HFFc6 (cell line): ENCODE results near the gene TBX15. TPM values are rescaled to one million over a fixed set of nuclear protein-coding genes. Genes with fewer than 3 reads are reported as not detected.

Source experiments
- DNase-seq: peaks from one replicate; pipeline ENCODE4 v3.0.0-alpha.2; 2018
- H3K27ac Mint-ChIP-seq: 2 replicates; pipeline ENCODE4 v1.8.0; 2020; ENCODE audit warnings: mild to moderate bottlenecking, mixed read lengths
- H3K27me3 Mint-ChIP-seq: 2 replicates; pipeline ENCODE4 v1.8.0; 2021; ENCODE audit warnings: mild to moderate bottlenecking, moderate library complexity, mixed read lengths; ENCODE audit not compliant: insufficient read depth
- H3K36me3 Mint-ChIP-seq: 2 replicates; pipeline ENCODE4 v1.8.0; 2021; ENCODE audit warnings: low read depth, mixed read lengths
- H3K4me1 Mint-ChIP-seq: 2 replicates; pipeline ENCODE4 v1.8.0; 2020; ENCODE audit warnings: low read depth, mixed read lengths
- H3K4me3 Mint-ChIP-seq: 2 replicates; pipeline ENCODE4 v1.8.0; 2020; ENCODE audit warnings: mild to moderate bottlenecking, moderate library complexity, mixed read lengths
- H3K9me3 Mint-ChIP-seq: 2 replicates; pipeline ENCODE4 v1.8.0; 2020; ENCODE audit warnings: mild to moderate bottlenecking, mixed read lengths
- CTCF ChIP-seq: fragments of 200-600 bp; sonication (generic); IDR thresholded peaks from 2 replicates; pipeline ENCODE4 v1.5.0; 2021; ENCODE audit warnings: antibody characterized with exemption, mild to moderate bottlenecking
- total RNA-seq, 6 experiments: library from RNA; stranded (reverse); fragmentation: NEBNext Ultra II Directional; extraction: Animal tissue kit (Norgen Biotek cat#: 25700); gene quantifications; 2 replicates in 1 of 6; 3 replicates in 5 of 6; pipeline ENCODE4 v1.2.3, GENCODE V29; 2021

The TBX15 gene
- total RNA-seq, 6 experiments from 2014 or later: 5.3 to 12.2 (median 10.0) TPM

- Mint-ChIP-seq H3K4me3 (no peak overlapping the region), H3K27ac (no peak overlapping the region), H3K9me3 (no peaks in the 10 kb centered on the region), H3K4me1 (peaks cover 11% of the 10 kb centered on the region), H3K36me3 (no peaks in the 10 kb centered on the region; the same call in 1 of the 2 replicates), H3K27me3 (peaks cover 20% of the 10 kb centered on the region)
- no peak for DNase-seq
- TF ChIP-seq CTCF: no peak
Observed at GRCh38 chr1:118995312-118996016, 7.3 kb upstream of the TBX15 start.

GRCh38 chr1:118993700-118994026 lies 5.5 kb upstream of the TBX15 start:
- H3K4me3 Mint-ChIP-seq: no peak overlapping the region
- no peak for TF ChIP-seq CTCF
- peaks cover 12% of the 10 kb centered on the region for H3K4me1 Mint-ChIP-seq
- no peak overlapping the region for H3K27ac Mint-ChIP-seq
- no peaks in the 10 kb centered on the region for H3K9me3 Mint-ChIP-seq
- peaks cover 15% of the 10 kb centered on the region for H3K27me3 Mint-ChIP-seq
- DNase-seq: no peak
- H3K36me3 Mint-ChIP-seq: no peaks in the 10 kb centered on the region; the same call in 1 of the 2 replicates

DNA sequence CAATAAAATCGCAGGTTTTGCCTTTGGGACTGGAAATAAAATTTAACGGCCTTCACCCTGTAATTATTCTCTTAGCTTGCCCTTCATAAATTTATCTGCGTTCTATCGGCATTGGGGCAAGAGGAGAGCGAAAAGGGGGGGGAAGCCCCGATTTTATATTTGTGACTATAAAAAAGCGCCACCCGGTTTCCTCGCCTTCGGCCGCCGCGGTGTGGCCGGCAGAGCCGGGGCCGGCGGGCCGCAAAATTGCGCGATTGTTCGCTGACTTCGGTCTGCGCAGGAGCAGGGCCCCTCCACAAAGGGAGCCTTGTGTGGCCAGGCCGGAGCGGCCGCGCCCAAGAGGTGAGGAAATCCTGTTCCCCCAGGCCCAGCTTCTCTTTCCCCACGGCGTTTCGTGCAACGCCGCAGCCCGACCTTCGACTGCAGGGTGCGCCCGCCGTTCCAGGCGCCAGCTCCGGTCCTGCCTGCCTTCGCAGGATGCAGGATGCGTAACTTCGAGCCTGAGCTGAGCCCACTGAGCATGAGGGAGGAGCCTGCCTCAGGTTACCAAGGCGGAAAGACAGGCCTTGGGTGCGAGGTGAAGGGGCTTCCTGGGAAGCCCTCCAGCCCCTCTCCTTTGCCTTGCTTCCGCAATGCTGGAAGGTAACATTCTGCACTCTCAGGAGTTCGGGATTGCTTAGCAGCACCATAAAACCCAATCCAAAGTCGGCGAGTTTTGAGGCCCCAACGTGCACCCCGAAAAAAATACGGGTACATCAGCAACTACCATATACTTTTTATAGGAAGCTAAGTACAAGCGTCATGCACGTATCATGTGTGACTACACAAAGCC lies 4.9 kb upstream of the TBX15 start:
- DNase-seq: no peak
- TF ChIP-seq CTCF: no peak
- Mint-ChIP-seq H3K27me3 (peaks cover 14% of the 10 kb centered on the region), H3K4me3 (no peak overlapping the region), H3K27ac (no peak overlapping the region), H3K9me3 (no peaks in the 10 kb centered on the region), H3K4me1 (peaks cover 14% of the 10 kb centered on the region), H3K36me3 (no peaks in the 10 kb centered on the region; the same call in 1 of the 2 replicates)

DNA sequence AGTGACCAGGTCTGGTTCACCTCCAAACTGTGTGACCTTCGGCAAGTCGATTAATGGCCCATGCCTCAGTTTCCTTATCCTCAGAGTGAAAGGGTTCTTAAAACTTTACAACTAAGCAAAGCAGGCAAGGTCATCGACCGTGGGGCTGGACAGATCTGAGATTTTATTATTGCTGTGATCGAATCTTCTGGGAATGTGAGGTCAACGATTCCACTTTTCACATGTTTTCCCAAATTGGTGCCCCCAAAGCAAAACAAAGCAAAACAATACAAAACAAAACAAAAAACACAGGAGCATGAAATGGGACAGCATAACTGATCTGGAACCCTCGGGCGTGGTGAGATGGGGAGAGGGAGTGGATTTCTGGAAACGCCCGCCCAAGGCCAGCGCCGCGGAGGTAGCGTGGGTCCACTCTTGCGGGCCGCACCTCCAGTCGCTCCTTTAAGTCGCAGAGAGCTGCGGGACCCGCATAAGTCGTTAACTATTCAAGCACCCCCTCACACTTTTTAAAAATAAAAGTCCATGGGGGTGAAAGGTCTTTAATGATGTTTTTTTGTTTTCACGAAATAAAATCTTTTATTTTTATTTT lies 4.2 kb upstream of the TBX15 start:
- Mint-ChIP-seq H3K36me3 (no peaks in the 10 kb centered on the region; the same call in 1 of the 2 replicates), H3K4me1 (peaks cover 14% of the 10 kb centered on the region), H3K4me3 (no peak overlapping the region), H3K9me3 (no peaks in the 10 kb centered on the region), H3K27ac (no peak overlapping the region), H3K27me3 (peaks cover 12% of the 10 kb centered on the region)
- TF ChIP-seq CTCF: no peak
- DNase-seq: no peak

GRCh38 chr1:118991448-118991847 lies 3.3 kb upstream of the TBX15 start:
- Mint-ChIP-seq H3K27me3 (peaks cover 12% of the 10 kb centered on the region), H3K27ac (no peak overlapping the region), H3K9me3 (no peaks in the 10 kb centered on the region), H3K36me3 (peaks cover 6% of the 10 kb centered on the region; the same call in 1 of the 2 replicates), H3K4me1 (peaks cover 20% of the 10 kb centered on the region), H3K4me3 (no peak overlapping the region)
- no peak for DNase-seq
- TF ChIP-seq CTCF: no peak
